NT2/D1 (cell line): ENCODE data around the gene GSG1L2.

Source experiments
- SUZ12 ChIP-seq: IDR thresholded peaks from 2 replicates; pipeline ENCODE4 v1.6.1; 2011; ENCODE audit not compliant: insufficient read length, insufficient read depth; ENCODE audit errors: extremely low read depth
- YY1 ChIP-seq: IDR thresholded peaks from 2 replicates; pipeline ENCODE4 v1.6.1; 2011; ENCODE audit not compliant: insufficient read length, insufficient read depth

GRCh38 chr17:9813166-9813565, 8.7 kb downstream of the GSG1L2 start:
- TF ChIP-seq SUZ12, result no peak
- TF ChIP-seq YY1, result no peak
